ENCODE results near the gene PTPRJ. TPM values are rescaled to one million over a fixed set of nuclear protein-coding genes. Genes with fewer than 3 reads are reported as not detected.

The PTPRJ gene
- total and polyA plus RNA-seq, 2 experiments from 2014 or later, result 9.3 to 16.4 TPM

DNA sequence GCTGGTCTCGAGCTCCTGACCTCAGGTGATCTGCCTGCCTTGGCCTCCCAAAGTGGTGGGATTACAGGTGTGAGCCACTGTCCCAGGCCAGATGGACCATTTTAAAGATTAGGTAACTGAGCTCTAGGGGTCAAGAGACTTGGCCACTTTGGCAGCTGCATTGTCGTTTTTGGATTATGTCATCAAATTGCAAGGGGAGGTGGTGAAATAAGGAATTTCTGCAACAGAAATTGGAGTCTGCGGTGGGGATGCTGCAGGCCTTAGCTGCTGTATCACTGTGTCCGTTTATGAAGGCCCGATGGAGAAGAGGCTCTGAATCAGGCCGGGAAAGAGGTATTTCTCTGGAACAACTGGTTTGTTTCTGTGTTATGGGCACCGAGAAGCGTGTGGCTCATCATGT lies 34.6 kb downstream of the PTPRJ start:
- H3K4me2 ChIP-seq, result no peak overlapping the region

DNA sequence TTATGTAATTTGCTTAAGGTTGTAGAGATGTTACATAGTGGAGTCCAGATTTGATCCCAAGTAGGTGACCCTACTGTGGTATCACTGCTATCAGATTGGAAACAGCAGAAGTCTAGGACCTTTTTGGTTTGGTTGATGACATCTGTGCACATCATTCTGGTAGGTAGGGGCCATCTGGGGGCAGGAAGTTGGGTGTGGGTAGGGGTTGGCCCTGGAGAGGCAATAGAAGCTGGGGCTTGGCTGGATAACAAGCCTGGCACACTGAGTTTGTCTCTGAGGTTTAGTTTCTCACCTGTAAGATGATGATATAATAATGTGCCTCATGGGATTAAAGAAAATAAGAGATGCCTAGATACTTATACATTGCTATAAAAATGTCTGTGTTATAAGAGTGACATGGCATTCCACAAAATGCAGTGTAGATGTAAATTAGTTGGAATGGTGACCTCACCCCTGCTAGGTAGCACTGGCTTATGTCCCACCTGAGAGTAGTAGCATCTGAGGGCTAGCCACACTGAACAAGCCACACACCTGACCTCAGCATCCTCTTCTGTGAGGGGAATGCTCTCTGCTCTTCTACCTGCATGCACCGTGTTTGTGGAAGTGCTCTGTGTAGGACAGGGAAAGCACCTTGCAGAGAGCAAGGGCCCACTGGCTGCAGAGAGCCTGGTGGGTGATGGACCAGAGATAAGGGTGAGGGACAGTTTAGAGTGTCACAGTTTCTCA lies 36.9 kb downstream of the PTPRJ start:
- no peak for DNase-seq (ENCODE audit: low spot score)
- H3K4me3 ChIP-seq, result no peak overlapping the region
- no peaks in the 10 kb centered on the region for H3K9me3 ChIP-seq (ENCODE audit: low read depth)
- peak overlapping the region; percentile 96 for H3K27ac ChIP-seq
- no peaks in the 10 kb centered on the region for H3K27me3 ChIP-seq
- peaks cover 25% of the 10 kb centered on the region for H3K4me1 ChIP-seq (ENCODE audit: insufficient read depth)
- WGBS (ENCODE audit: low lambda C conversion rate, missing lambda C conversion rate), result 44% methylated on average over 1 of the region's 1 CpG
- H3K4me2 ChIP-seq, result no peak overlapping the region
- no peak overlapping the region for H2AFZ ChIP-seq
- H3K36me3 ChIP-seq (replicated peaks; ENCODE audit: insufficient read depth, low read depth), result no peaks in the 10 kb centered on the region
- peaks cover 74% of the 10 kb centered on the region for H3K79me2 ChIP-seq
- TF ChIP-seq EZH2phosphoT487 (IDR thresholded peaks at IDR 0.05; ENCODE audit: low read depth, severe bottlenecking, unreplicated experiment) (no peak), EZH2 (IDR thresholded peaks at IDR 0.05; ENCODE audit: borderline replicate concordance) (no peak)
- TF ChIP-seq, protein P1, sequence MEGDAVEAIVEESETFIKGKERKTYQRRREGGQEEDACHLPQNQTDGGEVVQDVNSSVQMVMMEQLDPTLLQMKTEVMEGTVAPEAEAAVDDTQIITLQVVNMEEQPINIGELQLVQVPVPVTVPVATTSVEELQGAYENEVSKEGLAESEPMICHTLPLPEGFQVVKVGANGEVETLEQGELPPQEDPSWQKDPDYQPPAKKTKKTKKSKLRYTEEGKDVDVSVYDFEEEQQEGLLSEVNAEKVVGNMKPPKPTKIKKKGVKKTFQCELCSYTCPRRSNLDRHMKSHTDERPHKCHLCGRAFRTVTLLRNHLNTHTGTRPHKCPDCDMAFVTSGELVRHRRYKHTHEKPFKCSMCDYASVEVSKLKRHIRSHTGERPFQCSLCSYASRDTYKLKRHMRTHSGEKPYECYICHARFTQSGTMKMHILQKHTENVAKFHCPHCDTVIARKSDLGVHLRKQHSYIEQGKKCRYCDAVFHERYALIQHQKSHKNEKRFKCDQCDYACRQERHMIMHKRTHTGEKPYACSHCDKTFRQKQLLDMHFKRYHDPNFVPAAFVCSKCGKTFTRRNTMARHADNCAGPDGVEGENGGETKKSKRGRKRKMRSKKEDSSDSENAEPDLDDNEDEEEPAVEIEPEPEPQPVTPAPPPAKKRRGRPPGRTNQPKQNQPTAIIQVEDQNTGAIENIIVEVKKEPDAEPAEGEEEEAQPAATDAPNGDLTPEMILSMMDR (IDR thresholded peaks at IDR 0.05; ENCODE audit: poor library complexity), result no peak
- H4K20me1 ChIP-seq (ENCODE audit: insufficient read depth, poor library complexity, severe bottlenecking), result no peaks in the 10 kb centered on the region
- no peaks in the 10 kb centered on the region for H3K9me2 ChIP-seq (replicated peaks; ENCODE audit: insufficient read depth)

More for the DNA sequence above, 34.6 kb downstream of the PTPRJ start:
- Histone ChIP-seq H3K27me3 (no peaks in the 10 kb centered on the region), H3K9me3 (ENCODE audit: low read depth) (no peaks in the 10 kb centered on the region), H2AFZ (no peak overlapping the region), H4K20me1 (ENCODE audit: insufficient read depth, poor library complexity, severe bottlenecking) (no peaks in the 10 kb centered on the region), H3K79me2 (peaks cover 73% of the 10 kb centered on the region), H3K4me3 (no peak overlapping the region), H3K27ac (no peak overlapping the region), H3K4me1 (ENCODE audit: insufficient read depth) (peaks cover 24% of the 10 kb centered on the region), H3K9me2 (replicated peaks; ENCODE audit: insufficient read depth) (no peaks in the 10 kb centered on the region), H3K36me3 (replicated peaks; ENCODE audit: insufficient read depth, low read depth) (no peaks in the 10 kb centered on the region)
- TF ChIP-seq EZH2phosphoT487 (IDR thresholded peaks at IDR 0.05; ENCODE audit: low read depth, severe bottlenecking, unreplicated experiment), result no peak
- TF ChIP-seq EZH2 (IDR thresholded peaks at IDR 0.05; ENCODE audit: borderline replicate concordance), result no peak
- TF ChIP-seq, protein P1 (IDR thresholded peaks at IDR 0.05; ENCODE audit: poor library complexity), result no peak
- DNase-seq (ENCODE audit: low spot score), result no peak
- 87% methylated on average over 8 of the region's 8 CpGs for WGBS (ENCODE audit: low lambda C conversion rate, missing lambda C conversion rate)

DNA sequence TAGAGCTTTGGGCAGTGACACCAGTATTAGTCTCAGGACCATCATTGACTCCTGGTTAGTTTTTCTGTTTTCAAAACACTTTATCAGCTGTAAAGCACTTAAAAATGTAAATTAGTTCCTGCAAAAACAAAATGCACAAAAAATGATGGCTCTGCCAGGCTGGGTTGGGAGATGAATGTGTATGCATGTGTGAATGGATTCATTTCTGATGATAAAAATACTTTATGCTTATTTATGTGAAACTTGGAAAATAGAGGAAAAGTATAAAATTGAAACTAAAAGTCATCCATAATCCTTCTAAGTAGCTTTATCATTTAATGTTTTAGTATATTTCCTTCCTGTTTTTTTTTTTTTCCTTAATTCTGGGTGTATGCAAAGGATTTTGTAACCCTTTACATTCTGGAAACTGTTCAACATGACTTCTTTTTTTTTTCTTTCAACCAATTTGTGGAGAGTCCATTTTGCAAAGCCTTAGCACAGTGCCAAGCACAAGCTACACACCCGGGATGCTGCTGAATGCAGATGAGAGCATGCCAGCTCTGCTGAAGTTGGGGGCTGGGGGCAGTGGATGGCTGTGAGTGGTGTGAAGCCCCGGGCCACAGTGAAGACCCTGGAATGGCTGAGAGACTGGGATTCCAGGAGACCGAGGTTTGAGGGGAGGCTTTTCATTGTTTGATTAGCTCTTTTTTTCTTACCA lies 37.6 kb downstream of the PTPRJ start:
- Histone ChIP-seq H3K4me1 (ENCODE audit: insufficient read depth) (peaks cover 24% of the 10 kb centered on the region), H3K4me3 (no peak overlapping the region), H4K20me1 (ENCODE audit: insufficient read depth, poor library complexity, severe bottlenecking) (no peaks in the 10 kb centered on the region), H3K27me3 (no peaks in the 10 kb centered on the region), H3K4me2 (peak overlapping the region; percentile 62), H3K9me2 (replicated peaks; ENCODE audit: insufficient read depth) (no peaks in the 10 kb centered on the region), H3K79me2 (peaks cover 73% of the 10 kb centered on the region), H2AFZ (peak overlapping the region; percentile 7), H3K36me3 (replicated peaks; ENCODE audit: insufficient read depth, low read depth) (no peaks in the 10 kb centered on the region), H3K27ac (peak overlapping the region; percentile 96), H3K9me3 (ENCODE audit: low read depth) (no peaks in the 10 kb centered on the region)
- 41% methylated on average over 3 of the region's 3 CpGs for WGBS (ENCODE audit: low lambda C conversion rate, missing lambda C conversion rate)
- TF ChIP-seq EZH2phosphoT487 (IDR thresholded peaks at IDR 0.05; ENCODE audit: low read depth, severe bottlenecking, unreplicated experiment) (no peak), EZH2 (IDR thresholded peaks at IDR 0.05; ENCODE audit: borderline replicate concordance) (no peak)
- TF ChIP-seq, protein P1 (IDR thresholded peaks at IDR 0.05; ENCODE audit: poor library complexity), result no peak
- DNase-seq (ENCODE audit: low spot score), result no peak

All from hepatocyte (in vitro differentiated cells).